H9 (cell line): Measurements from ENCODE around the gene ZNF618. TPM values are rescaled to one million over a fixed set of nuclear protein-coding genes. Genes with fewer than 3 reads are reported as not detected.

Source experiments
- DNase-seq: peaks from one replicate; pipeline ENCODE4 v3.0.0-alpha.2; 2017
- H2AFZ ChIP-seq: one replicate; pipeline ENCODE4 v1.6.1; 2013; ENCODE audit warnings: mild to moderate bottlenecking, low read length, control low read depth, moderate library complexity
- H2AK5ac ChIP-seq: 2 replicates; pipeline ENCODE4 v1.6.1; 2013; ENCODE audit warnings: low read length, control low read depth, mixed read lengths; ENCODE audit not compliant: insufficient read length
- H2BK120ac ChIP-seq: one replicate; pipeline ENCODE4 v1.6.1; 2013; ENCODE audit warnings: low read depth, mild to moderate bottlenecking, low read length, control low read depth, inconsistent platforms; ENCODE audit not compliant: poor library complexity, severe bottlenecking
- H2BK12ac ChIP-seq: 2 replicates; pipeline ENCODE4 v1.6.1; 2013; ENCODE audit warnings: low read length, control low read depth, mixed read lengths, low read depth; ENCODE audit not compliant: insufficient read length
- H2BK15ac ChIP-seq: 2 replicates; pipeline ENCODE4 v1.6.1; 2013; ENCODE audit warnings: low read depth, low read length, control low read depth
- H2BK20ac ChIP-seq: one replicate; pipeline ENCODE4 v1.6.1; 2013; ENCODE audit warnings: low read depth, mild to moderate bottlenecking, low read length, control low read depth, inconsistent platforms; ENCODE audit not compliant: poor library complexity, severe bottlenecking
- H2BK5ac ChIP-seq: 2 replicates; pipeline ENCODE4 v1.6.1; 2013; ENCODE audit warnings: low read length, control low read depth, mixed read lengths; ENCODE audit not compliant: insufficient read length
- H3K14ac ChIP-seq: 2 replicates; pipeline ENCODE4 v1.6.1; 2013; ENCODE audit warnings: low read length, control low read depth; ENCODE audit not compliant: insufficient read depth
- H3K18ac ChIP-seq: 2 replicates; pipeline ENCODE4 v1.6.1; 2013; ENCODE audit warnings: low read depth, mild to moderate bottlenecking, mixed read lengths, low read length, control low read depth; ENCODE audit not compliant: insufficient read length
- H3K23ac ChIP-seq: 2 replicates; pipeline ENCODE4 v1.6.1; 2013; ENCODE audit warnings: low read length, control low read depth, mixed read lengths, low read depth; ENCODE audit not compliant: insufficient read length
- H3K23me2 ChIP-seq: 2 replicates; pipeline ENCODE4 v1.6.1; 2013; ENCODE audit warnings: low read depth, mild to moderate bottlenecking, mixed read lengths, low read length, control low read depth; ENCODE audit not compliant: insufficient read length, poor library complexity, severe bottlenecking
- H3K27ac ChIP-seq: 2 replicates; pipeline ENCODE4 v1.5.1; 2013; ENCODE audit warnings: low read length, control low read depth, mixed read lengths, low read depth; ENCODE audit not compliant: insufficient read length
- H3K27me3 ChIP-seq: 2 replicates; pipeline ENCODE4 v1.6.1; 2013; ENCODE audit warnings: low read length, control low read depth, inconsistent platforms; ENCODE audit not compliant: insufficient read depth
- H3K4ac ChIP-seq: 2 replicates; pipeline ENCODE4 v1.6.1; 2013; ENCODE audit warnings: low read depth, mild to moderate bottlenecking, control low read depth, inconsistent platforms, low read length, moderate library complexity
- H3K4me1 ChIP-seq: 2 replicates; pipeline ENCODE4 v1.6.1; 2013; ENCODE audit warnings: low read length, control low read depth, inconsistent platforms; ENCODE audit not compliant: insufficient read depth
- H3K4me2 ChIP-seq: 2 replicates; pipeline ENCODE4 v1.6.1; 2013; ENCODE audit warnings: low read length, control low read depth, mixed read lengths; ENCODE audit not compliant: insufficient read length, insufficient read depth
- H3K56ac ChIP-seq: 2 replicates; pipeline ENCODE4 v1.6.1; 2013; ENCODE audit warnings: low read depth, mild to moderate bottlenecking, mixed read lengths, low read length, control low read depth; ENCODE audit not compliant: insufficient read length
- H3K79me1 ChIP-seq: 2 replicates; pipeline ENCODE4 v1.6.1; 2013; ENCODE audit warnings: low read depth, mild to moderate bottlenecking, moderate library complexity, low read length, control low read depth, inconsistent platforms; ENCODE audit not compliant: insufficient read depth, poor library complexity, severe bottlenecking
- H3K79me2 ChIP-seq: 2 replicates; pipeline ENCODE4 v1.6.1; 2013; ENCODE audit warnings: low read length, control low read depth, inconsistent platforms; ENCODE audit not compliant: insufficient read depth
- H3K9ac ChIP-seq: 2 replicates; pipeline ENCODE4 v1.6.1; 2013; ENCODE audit warnings: low read length, control low read depth, mixed read lengths; ENCODE audit not compliant: insufficient read length; ENCODE audit errors: extremely low read depth
- H3K9me3 ChIP-seq: one replicate; pipeline ENCODE4 v1.6.1; 2013; ENCODE audit warnings: low read depth, low read length, inconsistent platforms; ENCODE audit not compliant: control insufficient read depth
- H3T11ph ChIP-seq: one replicate; pipeline ENCODE4 v1.6.1; 2013; ENCODE audit warnings: mild to moderate bottlenecking, low read length, control low read depth, inconsistent platforms
- H4K20me1 ChIP-seq: one replicate; pipeline ENCODE4 v1.6.1; 2013; ENCODE audit not compliant: control insufficient read depth, insufficient read length, insufficient read depth
- H4K5ac ChIP-seq: 2 replicates; pipeline ENCODE4 v1.6.1; 2013; ENCODE audit warnings: low read depth, mild to moderate bottlenecking, mixed read lengths, low read length, control low read depth; ENCODE audit not compliant: insufficient read length
- H4K8ac ChIP-seq: replicated peaks from 2 replicates; pipeline ENCODE4 v1.6.1; 2013; ENCODE audit warnings: low read length, control low read depth, mixed read lengths, low read depth; ENCODE audit not compliant: insufficient read length
- H4K91ac ChIP-seq: 2 replicates; pipeline ENCODE4 v1.6.1; 2013; ENCODE audit warnings: low read depth, mild to moderate bottlenecking, moderate library complexity, mixed read lengths, low read length, control low read depth; ENCODE audit not compliant: insufficient read length
- H3K27ac Mint-ChIP-seq, 3 experiments: 2 replicates in 2 of 3; 3 replicates in 1 of 3; pipeline ENCODE4 v1.8.0; 2020 to 2021; ENCODE audit warnings: mixed read lengths in 3 of 3, mild to moderate bottlenecking in 1 of 3, moderate library complexity in 1 of 3
- H3K27me3 Mint-ChIP-seq: 2 replicates; pipeline ENCODE4 v1.8.0; 2021; ENCODE audit warnings: low read depth, mild to moderate bottlenecking, moderate library complexity, mixed read lengths
- H3K36me3 Mint-ChIP-seq, 3 experiments: 2 replicates in 2 of 3; 3 replicates in 1 of 3; pipeline ENCODE4 v1.8.0; 2020 to 2021; ENCODE audit warnings: low read depth in 3 of 3, mixed read lengths in 3 of 3; ENCODE audit not compliant: insufficient read depth in 1 of 3
- H3K4me1 Mint-ChIP-seq, 2 experiments: 2 replicates each; pipeline ENCODE4 v1.8.0; 2020; ENCODE audit warnings: mixed read lengths in 2 of 2
- H3K4me3 Mint-ChIP-seq, 2 experiments: 2 replicates in 1 of 2; 3 replicates in 1 of 2; pipeline ENCODE4 v1.8.0; 2020 to 2021; ENCODE audit warnings: mild to moderate bottlenecking in 2 of 2, mixed read lengths in 2 of 2, moderate library complexity in 1 of 2
- H3K9me3 Mint-ChIP-seq, 2 experiments: 2 replicates in 1 of 2; 3 replicates in 1 of 2; pipeline ENCODE4 v1.8.0; 2020; ENCODE audit warnings: mild to moderate bottlenecking in 2 of 2, mixed read lengths in 2 of 2, moderate library complexity in 1 of 2
- CTCF ChIP-seq: fragments of 200-600 bp; sonication (generic); conservative IDR thresholded peaks from 3 replicates; pipeline ENCODE4 v1.8.0; 2021; ENCODE audit warnings: antibody characterized with exemption, mild to moderate bottlenecking
- WGBS: extraction: QIAGEN DNeasy Blood & Tissue Kit; methylation state at CpG from one replicate; pipeline ENCODE4 v1.1.7; 2013; ENCODE audit warnings: missing lambda C conversion rate, low lambda C conversion rate, mixed read lengths; ENCODE audit not compliant: insufficient read length; ENCODE audit errors: extremely low coverage; 5-methylcytosine and 5-hydroxymethylcytosine counted together
- total RNA-seq: library from RNA; stranded (reverse); gene quantifications from 2 replicates; pipeline ENCODE4 v1.2.1, GENCODE V29; 2021

Gene ZNF618
- total RNA-seq, 1 experiment from 2014 or later: 13.6 TPM

- Histone ChIP-seq H2BK5ac (no peak overlapping the region), H2BK120ac (no peak overlapping the region), H3K56ac (no peak overlapping the region), H3K9ac (no peak overlapping the region), H3K79me1 (no peaks in the 10 kb centered on the region), H3K23ac (no peak overlapping the region), H2AK5ac (no peak overlapping the region), H2BK12ac (no peak overlapping the region), H3K23me2 (peaks cover 7% of the 10 kb centered on the region), H2BK20ac (no peak overlapping the region), H3K4ac (no peak overlapping the region), H3K18ac (no peak overlapping the region), H3K27me3 (peaks cover 3% of the 10 kb centered on the region; the same call in 1 of the 2 replicates), H4K20me1 (no peaks in the 10 kb centered on the region), H3K4me2 (no peak overlapping the region), H4K8ac (no peak overlapping the region), H2AFZ (no peak overlapping the region), H2BK15ac (no peak overlapping the region; the same call in 1 of the 2 replicates), H3K14ac (no peak overlapping the region), H4K5ac (no peak overlapping the region), H4K91ac (no peak overlapping the region), H3K4me1 (0 out of 2 replicates have a peak, but pooled peaks cover 2% of the 10 kb centered on the region), H3T11ph (no peak overlapping the region), H3K9me3 (no peaks in the 10 kb centered on the region), H3K27ac (no peak overlapping the region), H3K79me2 (no peaks in the 10 kb centered on the region)
- peaks cover 46% of the 10 kb centered on the region for H3K27me3 Mint-ChIP-seq
- peak; percentile 65 for DNase-seq
- H3K4me1 Mint-ChIP-seq: peaks cover 8 to 22% of the 10 kb centered on the region in 2 experiments
- H3K9me3 Mint-ChIP-seq: no peaks in the 10 kb centered on the region; a peak in 2 of 5 replicates
- TF ChIP-seq CTCF: peak; percentile 63
- H3K27ac Mint-ChIP-seq: no peak overlapping the region
- H3K36me3 Mint-ChIP-seq: peaks cover 0 to 7% (median 2%) of the 10 kb centered on the region in 3 experiments; a peak in 3 of 7 replicates
- no CpG with 5 or more reads among the region's 9 CpGs for WGBS
- H3K4me3 Mint-ChIP-seq: peak overlapping the region in 1 of 2 experiments; percentile 12; a peak in 2 of 5 replicates
Measured at GRCh38 chr9:114096041-114096511, 220.0 kb downstream of the ZNF618 start.
